Activated CD4-positive, alpha-beta memory T cell treated with anti-CD3 and anti-CD28 coated beads, Interleukin-2, amount 10 ng/mL, durations not matched to agents 7 days and 5 days (primary cell): ENCODE measurements around the gene KIAA0232. TPM values are rescaled to one million over a fixed set of nuclear protein-coding genes. Genes with fewer than 3 reads are reported as not detected.
"Not testable (repeated sequence)": the region's sequence is repeated elsewhere in the genome, so short reads cannot be mapped to it uniquely, and the experiment has no call there.

Experiments used
- CTCF ChIA-PET: fragments of 350-600 bp; sonication (Branson Sonifier 250); formaldehyde crosslinking; loops from one replicate; lab custom pipeline; 2021; ENCODE audit warnings: antibody characterized with exemption, inconsistent platforms; lab: Charles Lee
- POLR2A ChIA-PET: fragments of 350-600 bp; sonication (Branson Sonifier 250); formaldehyde crosslinking; loops from one replicate; lab custom pipeline; 2021; ENCODE audit warnings: antibody characterized with exemption; lab: Charles Lee
- DNase-seq: peaks from one replicate; pipeline ENCODE4 v3.0.0-alpha.2; 2020
- H3K27ac Mint-ChIP-seq: one replicate; pipeline ENCODE4 v1.8.0; 2021; ENCODE audit warnings: mild to moderate bottlenecking, mixed read lengths
- H3K27me3 Mint-ChIP-seq: one replicate; pipeline ENCODE4 v1.8.0; 2021; ENCODE audit warnings: mixed read lengths
- H3K36me3 Mint-ChIP-seq: one replicate; pipeline ENCODE4 v1.8.0; 2021; ENCODE audit warnings: low read depth, mixed read lengths
- H3K4me1 Mint-ChIP-seq: one replicate; pipeline ENCODE4 v1.8.0; 2021; ENCODE audit warnings: mixed read lengths
- H3K4me3 Mint-ChIP-seq: one replicate; pipeline ENCODE4 v1.8.0; 2021; ENCODE audit warnings: mild to moderate bottlenecking, mixed read lengths
- H3K9me3 Mint-ChIP-seq: one replicate; pipeline ENCODE4 v1.8.0; 2021; ENCODE audit warnings: mixed read lengths
- total RNA-seq, 2 experiments: library from RNA; stranded (reverse); gene quantifications; one replicate each; pipeline ENCODE4 v1.2.3, GENCODE V29; 2021

KIAA0232 gene
- total RNA-seq, 2 experiments from 2014 or later = 23.2 to 24.1 TPM

DNA sequence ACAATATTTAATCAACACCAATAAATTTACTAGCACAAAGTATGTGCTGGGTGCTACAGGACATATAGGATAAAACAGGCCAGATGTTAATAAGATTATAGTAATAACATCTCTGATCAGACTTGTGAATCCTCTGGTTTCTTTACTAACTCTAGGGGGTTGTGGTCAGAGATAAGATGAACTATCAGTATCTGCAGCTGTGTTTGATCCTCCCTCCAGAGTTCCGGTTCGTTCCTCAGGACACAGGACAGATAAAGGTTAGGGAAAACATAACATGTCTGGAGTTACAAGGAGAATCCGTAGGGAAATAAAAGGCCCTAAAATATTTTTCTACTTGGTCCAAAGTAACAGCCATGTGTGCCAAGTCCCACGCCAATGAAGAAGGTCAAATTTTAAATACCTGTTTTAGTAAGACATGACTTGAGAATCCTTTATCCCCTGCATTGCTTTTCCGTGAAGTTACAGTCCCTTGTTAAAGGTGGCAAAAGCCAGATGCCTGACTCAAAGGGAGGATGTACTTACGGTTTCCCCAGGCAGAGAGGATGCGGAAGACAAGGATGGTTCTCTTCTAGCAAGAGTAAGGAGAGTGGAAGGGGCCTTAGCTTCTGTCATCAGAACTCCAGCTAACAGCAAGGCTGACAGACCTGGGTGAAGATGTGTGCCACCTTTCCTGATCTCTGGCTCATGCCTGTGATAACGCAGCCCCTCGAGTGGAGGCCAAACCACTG lies 44.4 kb downstream of the KIAA0232 start:
- Mint-ChIP-seq H3K4me3 (no peak overlapping the region), H3K4me1 (peaks cover 18% of the 10 kb centered on the region), H3K27ac (no peak overlapping the region), H3K27me3 (no peaks in the 10 kb centered on the region), H3K9me3 (peaks cover 1% of the 10 kb centered on the region), H3K36me3 (peaks cover 40% of the 10 kb centered on the region)
- ChIA-PET CTCF (interaction anchor here (2.0 kb wide), 1 partner anchor 46 kb away, joined by 6 read pairs; no protein-coding TSS in a partner anchor), POLR2A (interaction anchor here (1.3 kb wide), 1 partner anchor 44 kb away, joined by 3 read pairs; no protein-coding TSS in a partner anchor)
- DNase-seq = no peak

DNA sequence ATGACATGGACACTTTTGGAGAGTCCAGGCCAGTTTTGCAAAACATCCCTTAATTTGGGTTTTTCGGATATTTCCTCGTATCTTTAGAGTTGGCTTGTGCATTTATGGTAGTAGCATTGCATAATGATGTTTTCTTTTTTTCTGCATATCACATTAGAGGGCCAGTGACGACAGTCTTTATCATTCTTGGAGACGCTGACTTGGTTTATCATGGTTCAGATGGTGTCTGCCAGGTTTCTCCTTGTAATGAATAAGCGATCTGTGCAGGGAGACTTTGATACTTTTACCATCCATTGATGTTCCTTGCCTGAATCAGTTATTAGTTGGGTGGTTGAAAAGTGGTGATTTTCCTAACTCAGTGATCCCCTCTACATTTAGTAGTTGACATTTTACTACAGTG lies 46.6 kb downstream of the KIAA0232 start:
- H3K36me3 Mint-ChIP-seq = peaks cover 47% of the 10 kb centered on the region
- no peak overlapping the region for H3K4me3 Mint-ChIP-seq
- ChIA-PET POLR2A (no interaction called here), CTCF (interaction anchor here (1.4 to 1.6 kb wide), 2 partner anchors 23 to 44 kb away, joined by 4 to 8 read pairs; no protein-coding TSS in a partner anchor)
- H3K9me3 Mint-ChIP-seq = no peaks in the 10 kb centered on the region
- no peak for DNase-seq
- no peaks in the 10 kb centered on the region for H3K27me3 Mint-ChIP-seq
- no peak overlapping the region for H3K27ac Mint-ChIP-seq
- peaks cover 18% of the 10 kb centered on the region for H3K4me1 Mint-ChIP-seq

DNA sequence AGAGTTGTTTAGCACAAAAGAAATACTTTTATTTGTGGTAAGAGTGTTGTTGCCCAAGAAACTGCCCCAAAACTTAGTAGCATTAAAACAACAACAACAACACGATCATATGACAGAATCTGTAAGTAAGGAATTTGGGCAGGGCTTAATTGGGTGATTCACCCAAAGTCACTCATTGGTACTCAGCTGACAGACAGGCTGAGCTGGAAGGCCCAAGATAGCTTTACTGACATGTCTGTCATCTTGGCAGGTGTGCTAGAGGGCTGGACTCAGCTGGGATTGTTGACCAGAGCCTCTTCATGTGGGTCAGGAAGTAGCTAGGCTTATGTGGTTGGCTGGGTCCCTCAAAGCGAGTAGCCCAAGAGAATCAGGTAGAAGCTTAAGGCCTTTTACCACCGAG lies 52.3 kb downstream of the KIAA0232 start:
- peaks cover 4% of the 10 kb centered on the region for H3K9me3 Mint-ChIP-seq
- DNase-seq = no peak
- peaks cover 6% of the 10 kb centered on the region for H3K4me1 Mint-ChIP-seq
- ChIA-PET POLR2A (no interaction called here), CTCF (no interaction called here)
- no peaks in the 10 kb centered on the region for H3K27me3 Mint-ChIP-seq
- H3K27ac Mint-ChIP-seq = no peak overlapping the region
- no peak overlapping the region for H3K4me3 Mint-ChIP-seq
- H3K36me3 Mint-ChIP-seq = peaks cover 35% of the 10 kb centered on the region

DNA sequence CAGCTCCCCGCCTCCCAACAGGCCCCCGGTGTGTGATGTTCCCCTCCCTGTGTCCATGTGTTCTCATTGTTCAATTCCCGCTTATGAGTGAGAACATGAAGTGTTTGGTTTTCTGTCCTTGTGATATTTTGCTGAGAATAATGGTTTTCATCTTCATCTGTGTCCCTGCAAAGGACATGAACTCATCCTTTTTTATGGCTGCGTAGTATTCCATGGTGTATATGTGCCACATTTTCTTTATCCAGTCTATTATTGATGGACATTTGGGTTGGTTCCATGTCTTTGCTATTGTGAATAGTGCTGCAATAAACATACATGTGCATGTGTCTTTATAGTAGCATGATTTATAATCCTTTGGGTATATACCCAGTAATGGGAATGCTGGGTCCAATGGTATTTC lies 53.1 kb downstream of the KIAA0232 start:
- peaks cover 34% of the 10 kb centered on the region for H3K36me3 Mint-ChIP-seq
- H3K4me1 Mint-ChIP-seq, CTCF ChIA-PET: not testable (repeated sequence)

DNA sequence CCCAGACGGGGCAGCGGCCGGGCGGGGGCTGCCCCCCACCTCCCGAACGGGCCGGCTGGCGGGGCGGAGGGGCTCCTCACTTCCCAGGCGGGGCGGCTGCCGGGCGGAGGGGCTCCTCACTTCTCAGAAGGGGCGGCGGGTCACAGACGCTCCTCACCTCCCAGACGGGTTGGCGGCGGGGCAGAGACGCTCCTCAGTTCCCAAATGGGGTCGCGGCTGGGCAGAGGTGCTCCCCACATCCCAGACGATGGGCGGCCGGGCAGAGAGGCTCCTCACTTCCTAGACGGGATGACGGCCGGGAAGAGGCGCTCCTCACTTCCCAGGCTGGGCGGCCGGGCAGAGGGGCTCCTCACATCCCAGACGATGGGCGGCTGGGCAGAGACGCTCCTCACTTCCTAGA lies 54.6 kb downstream of the KIAA0232 start:
- H3K27me3 Mint-ChIP-seq, DNase-seq, H3K9me3 Mint-ChIP-seq, H3K4me1 Mint-ChIP-seq, H3K4me3 Mint-ChIP-seq, H3K27ac Mint-ChIP-seq, CTCF ChIA-PET, POLR2A ChIA-PET: not testable (repeated sequence)
- peaks cover 27% of the 10 kb centered on the region for H3K36me3 Mint-ChIP-seq

More for the DNA sequence above, 53.1 kb downstream of the KIAA0232 start:
- POLR2A ChIA-PET, DNase-seq, H3K4me3 Mint-ChIP-seq, H3K27ac Mint-ChIP-seq, H3K27me3 Mint-ChIP-seq, H3K9me3 Mint-ChIP-seq: not testable (repeated sequence)

DNA sequence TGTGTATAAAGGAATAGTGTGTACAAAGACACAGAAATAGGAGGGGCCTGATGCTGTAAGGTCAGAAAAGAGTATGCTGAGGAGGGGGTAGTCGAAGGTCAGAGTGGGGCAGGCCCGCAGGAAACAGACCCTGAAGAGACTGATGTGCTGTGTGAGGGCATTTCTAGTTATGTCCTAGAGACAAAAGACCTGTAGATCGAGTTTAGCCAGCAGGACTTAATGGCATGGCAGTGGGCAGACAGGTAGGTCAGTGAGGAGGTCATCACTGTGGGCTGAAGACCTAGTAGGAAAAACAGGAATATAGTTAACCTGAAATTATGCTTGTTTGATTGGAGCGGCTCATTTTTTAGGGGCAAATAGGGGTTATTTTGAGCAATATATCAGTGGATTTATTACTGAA lies 57.1 kb downstream of the KIAA0232 start:
- H3K27me3 Mint-ChIP-seq = no peaks in the 10 kb centered on the region
- peaks cover 4% of the 10 kb centered on the region for H3K9me3 Mint-ChIP-seq
- peaks cover 27% of the 10 kb centered on the region for H3K36me3 Mint-ChIP-seq

DNA sequence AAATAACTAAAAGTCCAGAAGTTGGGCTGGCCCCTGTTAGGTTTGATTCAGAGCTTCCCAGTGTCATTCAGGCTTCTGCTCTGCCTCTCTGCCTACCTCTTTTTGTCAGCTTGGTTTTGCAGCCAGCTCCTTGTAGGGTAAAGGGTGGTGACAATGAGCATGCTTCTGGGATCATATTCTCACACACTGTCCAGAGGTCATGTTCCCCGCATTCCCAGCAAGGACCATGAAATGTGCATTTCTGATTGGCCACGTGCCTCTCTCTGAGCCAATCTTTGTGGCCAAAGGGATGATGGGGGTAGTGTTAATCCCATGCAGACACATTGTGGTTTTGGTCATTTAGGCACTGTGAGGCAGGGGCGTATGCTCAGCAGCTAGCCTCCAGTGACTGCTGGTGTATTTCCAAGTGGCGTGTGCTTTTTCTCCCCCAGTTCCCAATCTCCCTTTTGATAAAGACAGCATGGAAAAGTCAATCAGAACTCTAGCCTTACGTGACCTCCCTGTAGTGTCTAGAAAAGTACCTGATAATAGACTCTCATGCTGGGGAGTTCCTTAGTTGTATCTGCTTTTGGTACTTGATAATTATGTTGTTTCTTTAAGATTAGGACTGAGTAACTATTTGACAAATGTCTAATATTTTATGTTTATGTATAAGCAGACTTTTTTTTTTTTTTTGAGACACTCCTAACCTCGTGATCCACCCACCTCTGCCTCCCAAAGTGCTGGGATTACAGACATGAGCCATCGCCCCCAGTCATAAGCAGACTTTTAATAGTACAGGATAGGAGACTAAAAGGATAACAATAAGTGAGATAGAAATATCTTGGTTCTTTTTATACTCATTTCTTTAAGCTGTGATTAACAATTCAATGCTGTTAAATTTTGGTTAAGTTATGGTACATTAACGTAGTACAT lies 57.8 kb downstream of the KIAA0232 start:
- H3K27me3 Mint-ChIP-seq = no peaks in the 10 kb centered on the region
- no peak for DNase-seq
- H3K36me3 Mint-ChIP-seq = peaks cover 28% of the 10 kb centered on the region
- ChIA-PET CTCF (interaction anchor here (0.6 kb wide), 1 partner anchor 34 kb away, joined by 3 read pairs; no protein-coding TSS in a partner anchor), POLR2A (no interaction called here)
- peaks cover 4% of the 10 kb centered on the region for H3K9me3 Mint-ChIP-seq
- H3K4me1 Mint-ChIP-seq = no peaks in the 10 kb centered on the region
- no peak overlapping the region for H3K27ac Mint-ChIP-seq
- H3K4me3 Mint-ChIP-seq = no peak overlapping the region

More for the DNA sequence above, 57.1 kb downstream of the KIAA0232 start:
- Mint-ChIP-seq H3K27ac (no peak overlapping the region), H3K4me1 (no peaks in the 10 kb centered on the region), H3K4me3 (no peak overlapping the region)
- POLR2A ChIA-PET = no interaction called here
- CTCF ChIA-PET = no interaction called here
- no peak for DNase-seq

DNA sequence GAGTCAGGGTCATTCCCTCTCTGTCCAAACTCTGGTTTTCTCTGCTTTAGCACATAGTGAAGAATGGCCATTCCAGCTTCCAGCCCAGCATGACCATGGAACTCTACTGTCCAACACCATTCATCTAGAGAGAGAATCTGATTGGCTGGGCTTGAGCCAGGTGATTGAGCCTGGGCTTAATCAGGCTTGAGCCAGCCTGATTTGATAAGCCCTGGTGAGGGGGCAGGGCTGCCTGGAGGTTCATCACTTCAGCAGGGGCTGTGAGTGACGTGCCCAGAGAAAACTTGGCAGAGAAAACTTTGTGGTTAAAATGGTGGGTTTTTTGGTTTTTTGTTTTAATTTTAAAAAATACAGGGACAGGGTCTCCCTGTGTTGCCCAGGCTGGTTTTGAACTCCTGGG lies 62.5 kb downstream of the KIAA0232 start:
- no peak overlapping the region for H3K4me3 Mint-ChIP-seq
- H3K9me3 Mint-ChIP-seq = peaks cover 3% of the 10 kb centered on the region
- peaks cover 44% of the 10 kb centered on the region for H3K36me3 Mint-ChIP-seq
- H3K27me3 Mint-ChIP-seq = no peaks in the 10 kb centered on the region
- peaks cover 3% of the 10 kb centered on the region for H3K4me1 Mint-ChIP-seq
- ChIA-PET POLR2A (interaction anchor here (1.5 kb wide), 1 partner anchor 12 kb away, joined by 3 read pairs; no protein-coding TSS in a partner anchor), CTCF (interaction anchor here (1.0 to 2.0 kb wide), 3 partner anchors 10 to 170 kb away, joined by 3 to 6 read pairs (median 4); no protein-coding TSS in a partner anchor)
- H3K27ac Mint-ChIP-seq = no peak overlapping the region
- DNase-seq = no peak

DNA sequence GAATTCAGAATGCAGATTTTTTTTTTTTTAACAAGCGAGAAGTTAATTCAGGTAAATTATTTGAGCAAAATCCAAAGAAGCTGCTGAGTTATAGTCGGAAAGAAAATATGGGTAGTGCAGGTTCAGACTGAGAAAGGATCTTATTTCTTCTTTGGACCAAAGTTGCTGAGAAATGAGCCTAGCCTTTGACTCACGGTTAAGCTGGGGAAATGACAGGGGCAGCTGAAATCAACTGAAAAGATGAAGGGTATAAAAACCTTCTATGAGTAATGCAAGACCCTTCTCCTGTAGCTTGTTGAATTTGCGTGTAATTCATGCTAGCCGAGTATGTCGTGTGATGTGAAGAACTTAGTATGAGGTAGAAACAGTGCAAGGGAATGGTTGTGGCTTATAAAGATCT lies 63.0 kb downstream of the KIAA0232 start:
- CTCF ChIA-PET = interaction anchor here (1.0 to 2.0 kb wide), 3 partner anchors 9 to 170 kb away, joined by 3 to 6 read pairs (median 4); no protein-coding TSS in a partner anchor
- H3K27ac Mint-ChIP-seq = no peak overlapping the region
- H3K36me3 Mint-ChIP-seq = peaks cover 49% of the 10 kb centered on the region
- POLR2A ChIA-PET = interaction anchor here (1.1 to 1.5 kb wide), 2 partner anchors 11 to 52 kb away, joined by 3 read pairs; no protein-coding TSS in a partner anchor
- H3K9me3 Mint-ChIP-seq = peaks cover 3% of the 10 kb centered on the region
- peaks cover 3% of the 10 kb centered on the region for H3K4me1 Mint-ChIP-seq
- DNase-seq = no peak
- H3K27me3 Mint-ChIP-seq = no peaks in the 10 kb centered on the region
- H3K4me3 Mint-ChIP-seq = no peak overlapping the region

DNA sequence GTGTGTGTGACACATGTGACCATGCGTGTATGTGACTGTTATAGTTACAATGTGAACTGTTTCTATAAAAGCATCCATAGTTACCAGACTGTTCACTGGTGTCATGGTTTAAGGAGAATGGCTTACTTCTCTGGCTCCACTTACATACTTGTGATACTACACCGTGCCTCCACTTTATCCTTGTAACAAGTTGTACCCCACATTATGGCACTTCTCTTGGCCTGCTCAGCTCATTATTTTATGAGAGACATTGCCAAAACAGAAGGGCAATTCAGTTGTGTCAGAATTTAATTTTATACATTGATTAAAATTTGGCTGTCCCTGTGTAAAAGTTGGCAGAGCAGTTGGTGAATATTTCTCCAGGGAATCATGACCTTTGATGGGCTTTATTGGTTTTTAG lies 64.7 kb downstream of the KIAA0232 start:
- POLR2A ChIA-PET = no interaction called here
- no peaks in the 10 kb centered on the region for H3K27me3 Mint-ChIP-seq

DNA sequence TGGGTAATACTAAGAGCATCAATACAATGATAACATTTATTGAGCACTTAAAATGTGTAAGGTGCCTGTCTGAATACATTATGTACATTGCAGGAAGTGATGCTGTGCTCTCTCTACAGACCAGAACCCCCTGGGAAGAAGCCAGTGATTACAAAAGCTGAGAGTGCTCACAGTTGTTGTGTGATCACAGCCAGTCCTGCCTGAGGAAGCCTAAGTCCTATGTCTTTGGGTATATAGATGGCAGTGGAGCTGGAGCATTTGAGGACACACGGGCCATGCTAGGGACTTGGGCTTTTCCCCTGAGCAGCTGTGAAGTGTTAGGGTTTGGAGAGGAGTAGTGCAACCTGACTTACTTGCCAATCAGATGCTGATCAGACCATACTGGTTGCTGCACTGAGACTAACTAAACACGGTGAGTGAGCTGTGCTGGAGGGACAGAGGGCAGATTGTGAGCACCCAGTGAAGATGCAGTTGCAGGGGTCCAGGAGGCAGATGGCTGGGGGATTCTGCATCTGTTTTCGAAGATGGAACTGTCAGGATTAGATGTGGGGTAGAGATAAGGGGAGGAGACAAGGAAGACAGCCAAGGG lies 66.3 kb downstream of the KIAA0232 start:
- no peak overlapping the region for H3K27ac Mint-ChIP-seq
- H3K27me3 Mint-ChIP-seq = no peaks in the 10 kb centered on the region
- H3K4me1 Mint-ChIP-seq = peaks cover 8% of the 10 kb centered on the region
- CTCF ChIA-PET = interaction anchor here (0.7 kb wide), 1 partner anchor 25 kb away, joined by 3 read pairs; no protein-coding TSS in a partner anchor
- POLR2A ChIA-PET = no interaction called here
- peaks cover 13% of the 10 kb centered on the region for H3K9me3 Mint-ChIP-seq
- peaks cover 73% of the 10 kb centered on the region for H3K36me3 Mint-ChIP-seq
- DNase-seq = no peak
- H3K4me3 Mint-ChIP-seq = no peak overlapping the region

More for the DNA sequence above, 64.7 kb downstream of the KIAA0232 start:
- Mint-ChIP-seq H3K36me3 (peaks cover 60% of the 10 kb centered on the region), H3K9me3 (peaks cover 5% of the 10 kb centered on the region), H3K4me3 (no peak overlapping the region), H3K27ac (no peak overlapping the region), H3K4me1 (peaks cover 3% of the 10 kb centered on the region)
- CTCF ChIA-PET = no interaction called here
- no peak for DNase-seq

DNA sequence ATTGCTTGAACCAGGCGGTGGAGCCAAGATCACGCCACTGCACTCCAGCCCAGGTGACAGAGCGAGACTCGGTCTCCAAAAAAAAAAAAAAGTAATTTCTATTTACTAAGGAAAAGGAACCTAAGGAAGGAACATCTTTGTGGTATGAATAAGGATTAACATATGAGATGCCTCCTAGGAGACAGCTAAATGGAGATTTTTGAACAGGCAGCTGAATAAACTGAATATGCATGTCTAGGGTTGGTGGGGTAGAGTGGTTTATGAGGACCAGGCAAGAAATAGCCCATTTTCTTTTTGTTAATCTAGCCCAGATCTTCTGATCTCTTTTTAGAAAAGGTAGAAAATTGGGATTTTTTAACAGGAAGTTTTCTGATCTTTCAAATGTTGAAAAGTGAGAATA lies 67.2 kb downstream of the KIAA0232 start:
- ChIA-PET POLR2A (no interaction called here), CTCF (interaction anchor here (0.7 kb wide), 1 partner anchor 26 kb away, joined by 3 read pairs; no protein-coding TSS in a partner anchor)
- peaks cover 72% of the 10 kb centered on the region for H3K36me3 Mint-ChIP-seq
- no peaks in the 10 kb centered on the region for H3K27me3 Mint-ChIP-seq
- peaks cover 13% of the 10 kb centered on the region for H3K9me3 Mint-ChIP-seq
- H3K27ac Mint-ChIP-seq = no peak overlapping the region
- DNase-seq = no peak
- no peak overlapping the region for H3K4me3 Mint-ChIP-seq
- peaks cover 14% of the 10 kb centered on the region for H3K4me1 Mint-ChIP-seq
